B cell (primary cell): ENCODE results near the gene DLK2.

Experiments
- CTCF ChIP-seq: fragments of 200-600 bp; IDR thresholded peaks from one replicate; pipeline ENCODE4 v1.8.0; 2022; ENCODE audit warnings: antibody characterized with exemption, mild to moderate bottlenecking
- EZH2 ChIP-seq: IDR thresholded peaks from 2 replicates; pipeline ENCODE4 v1.6.1; 2012; ENCODE audit warnings: borderline replicate concordance, low read depth, mild to moderate bottlenecking, moderate library complexity, low read length; ENCODE audit not compliant: insufficient read depth, poor library complexity, severe bottlenecking

GRCh38 chr6:43495409-43495941, 40.1 kb upstream of the DLK2 start:
- TF ChIP-seq CTCF, result no peak
- no peak for TF ChIP-seq EZH2
